T-helper 1 cell treated with Interleukin-12 subunit alpha and Interleukin-12 subunit beta and Interleukin-4 antibody, amounts not matched to agents 30 μg/mL and 1 μg/mL, for 36 hours (primary cell): ENCODE data around the gene MYO5B.
A peak's percentile ranks its signal among the peaks of the same experiment; 100 is the strongest.
"Not testable (repeated sequence)": the region's sequence is repeated elsewhere in the genome, so short reads cannot be mapped to it uniquely, and the experiment has no call there.

Source experiments
- H3K27ac Mint-ChIP-seq: one replicate; pipeline ENCODE4 v1.8.0; 2021; ENCODE audit warnings: mild to moderate bottlenecking, mixed read lengths
- H3K27me3 Mint-ChIP-seq: one replicate; pipeline ENCODE4 v1.8.0; 2021; ENCODE audit warnings: low read depth, mixed read lengths
- H3K36me3 Mint-ChIP-seq: one replicate; pipeline ENCODE4 v1.8.0; 2021; ENCODE audit warnings: low read depth, mixed read lengths
- H3K4me1 Mint-ChIP-seq: one replicate; pipeline ENCODE4 v1.8.0; 2021; ENCODE audit warnings: low read depth, mixed read lengths
- H3K4me3 Mint-ChIP-seq: one replicate; pipeline ENCODE4 v1.8.0; 2021; ENCODE audit warnings: mild to moderate bottlenecking, moderate library complexity, mixed read lengths
- H3K9me3 Mint-ChIP-seq: one replicate; pipeline ENCODE4 v1.8.0; 2021; ENCODE audit warnings: mixed read lengths

Gene MYO5B

DNA sequence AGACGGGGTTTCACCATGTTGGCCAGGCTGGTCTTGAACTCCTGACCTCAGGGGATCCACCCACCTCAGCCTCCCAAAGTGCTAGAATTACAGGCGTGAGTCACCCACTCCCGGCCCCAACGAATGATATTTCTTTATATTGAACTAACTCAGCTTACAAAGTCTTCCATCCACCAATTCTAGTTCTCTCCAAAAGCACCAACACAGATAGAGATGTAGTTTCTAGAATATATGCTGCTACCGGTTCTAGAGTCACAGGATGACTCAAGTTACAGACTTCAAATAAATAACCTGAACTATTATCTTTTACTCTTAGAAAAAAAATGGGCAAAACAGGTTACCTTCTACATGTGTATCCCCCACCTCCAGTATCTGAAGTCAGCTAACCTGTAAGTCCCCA is 390.9 kb downstream of the MYO5B start:
- no peak overlapping the region for H3K4me3 Mint-ChIP-seq
- H3K27me3 Mint-ChIP-seq, result no peaks in the 10 kb centered on the region
- peaks cover 7% of the 10 kb centered on the region for H3K9me3 Mint-ChIP-seq
- H3K27ac Mint-ChIP-seq, result no peak overlapping the region
- peaks cover 12% of the 10 kb centered on the region for H3K4me1 Mint-ChIP-seq
- H3K36me3 Mint-ChIP-seq, result peaks cover 36% of the 10 kb centered on the region

DNA sequence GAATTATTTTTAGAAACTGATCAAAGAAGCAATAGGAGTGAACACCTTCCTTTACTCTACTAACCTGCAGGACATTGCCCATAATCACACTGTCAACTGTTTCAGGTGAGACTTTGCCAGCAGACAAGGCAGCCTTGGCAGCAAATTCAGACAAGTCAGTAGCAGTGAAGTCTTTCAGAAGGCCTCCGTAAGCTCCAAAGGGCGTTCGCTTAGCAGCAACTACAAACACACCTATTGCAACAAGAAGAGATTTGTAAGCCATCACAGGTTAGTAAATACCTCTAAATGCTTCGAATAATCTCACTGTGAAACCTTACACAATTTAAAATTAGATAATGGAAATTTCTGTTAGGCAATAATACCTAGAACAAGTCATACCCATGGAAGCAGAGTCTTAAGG is 392.3 kb downstream of the MYO5B start:
- Mint-ChIP-seq H3K27ac (no peak overlapping the region), H3K4me1 (peaks cover 14% of the 10 kb centered on the region), H3K4me3 (no peak overlapping the region), H3K9me3 (no peaks in the 10 kb centered on the region), H3K36me3 (peaks cover 33% of the 10 kb centered on the region), H3K27me3 (no peaks in the 10 kb centered on the region)

DNA sequence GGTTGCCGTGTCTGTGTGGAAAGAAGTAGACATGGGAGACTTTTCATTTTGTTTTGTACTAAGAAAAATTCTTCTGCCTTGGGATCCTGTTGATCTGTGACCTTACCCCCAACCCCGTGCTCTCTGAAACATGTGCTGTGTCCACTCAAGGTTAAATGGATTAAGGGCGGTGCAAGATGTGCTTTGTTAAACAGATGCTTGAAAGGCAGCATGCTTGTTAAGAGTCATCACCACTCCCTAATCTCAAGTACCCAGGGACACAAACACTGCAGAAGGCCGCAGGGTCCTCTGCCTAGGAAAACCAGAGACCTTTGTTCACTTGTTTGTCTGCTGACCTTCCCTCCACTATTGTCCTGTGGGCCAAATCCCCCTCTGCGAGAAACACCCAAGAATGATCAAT is 394.5 kb downstream of the MYO5B start:
- peaks cover 25% of the 10 kb centered on the region for H3K4me1 Mint-ChIP-seq
- not testable (repeated sequence) for H3K27ac Mint-ChIP-seq, H3K27me3 Mint-ChIP-seq, H3K9me3 Mint-ChIP-seq, H3K4me3 Mint-ChIP-seq
- peaks cover 36% of the 10 kb centered on the region for H3K36me3 Mint-ChIP-seq

DNA sequence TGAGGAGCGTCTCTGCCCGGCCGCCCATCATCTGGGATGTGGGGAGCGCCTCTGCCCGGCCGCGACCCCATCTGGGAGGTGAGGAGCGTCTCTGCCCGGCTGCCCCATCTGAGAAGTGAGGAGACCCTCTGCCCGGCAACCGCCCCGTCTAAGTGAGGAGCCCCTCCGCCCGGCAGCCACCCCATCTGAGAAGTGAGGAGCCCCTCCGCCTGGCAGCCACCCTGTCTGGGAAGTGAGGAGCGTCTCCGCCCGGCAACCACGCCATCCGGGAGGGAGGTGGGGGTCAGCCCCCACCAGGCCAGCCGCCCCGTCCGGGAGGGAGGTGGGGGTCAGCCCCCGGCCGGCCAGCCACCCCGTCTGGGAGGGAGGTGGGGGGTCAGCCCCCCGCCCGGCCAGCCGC is 395.1 kb downstream of the MYO5B start:
- not testable (repeated sequence) for H3K9me3 Mint-ChIP-seq, H3K4me3 Mint-ChIP-seq, H3K27ac Mint-ChIP-seq, H3K27me3 Mint-ChIP-seq
- Mint-ChIP-seq H3K4me1 (peaks cover 26% of the 10 kb centered on the region), H3K36me3 (peaks cover 40% of the 10 kb centered on the region)

DNA sequence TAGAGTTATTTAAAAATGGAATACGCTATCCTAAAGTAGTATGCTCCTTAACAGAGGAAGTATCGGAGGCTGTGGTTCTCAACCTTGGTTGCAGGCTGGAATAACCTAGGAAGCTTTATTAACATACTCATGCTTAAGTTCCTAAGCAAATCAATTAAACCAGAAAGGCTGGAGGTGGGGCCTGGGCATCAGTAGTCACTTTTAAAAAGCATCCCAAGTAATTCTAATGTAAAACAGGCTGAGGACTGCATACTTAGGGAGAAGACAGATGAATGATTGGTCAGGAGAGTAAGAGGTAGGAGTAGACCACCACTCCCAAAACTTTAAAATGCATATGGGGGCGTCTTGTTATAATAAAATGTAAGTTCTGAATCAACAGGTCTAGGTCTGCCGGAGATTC is 396.9 kb downstream of the MYO5B start:
- Mint-ChIP-seq H3K36me3 (peaks cover 47% of the 10 kb centered on the region), H3K4me1 (peaks cover 19% of the 10 kb centered on the region), H3K27me3 (no peaks in the 10 kb centered on the region), H3K9me3 (no peaks in the 10 kb centered on the region), H3K4me3 (no peak overlapping the region), H3K27ac (no peak overlapping the region)

DNA sequence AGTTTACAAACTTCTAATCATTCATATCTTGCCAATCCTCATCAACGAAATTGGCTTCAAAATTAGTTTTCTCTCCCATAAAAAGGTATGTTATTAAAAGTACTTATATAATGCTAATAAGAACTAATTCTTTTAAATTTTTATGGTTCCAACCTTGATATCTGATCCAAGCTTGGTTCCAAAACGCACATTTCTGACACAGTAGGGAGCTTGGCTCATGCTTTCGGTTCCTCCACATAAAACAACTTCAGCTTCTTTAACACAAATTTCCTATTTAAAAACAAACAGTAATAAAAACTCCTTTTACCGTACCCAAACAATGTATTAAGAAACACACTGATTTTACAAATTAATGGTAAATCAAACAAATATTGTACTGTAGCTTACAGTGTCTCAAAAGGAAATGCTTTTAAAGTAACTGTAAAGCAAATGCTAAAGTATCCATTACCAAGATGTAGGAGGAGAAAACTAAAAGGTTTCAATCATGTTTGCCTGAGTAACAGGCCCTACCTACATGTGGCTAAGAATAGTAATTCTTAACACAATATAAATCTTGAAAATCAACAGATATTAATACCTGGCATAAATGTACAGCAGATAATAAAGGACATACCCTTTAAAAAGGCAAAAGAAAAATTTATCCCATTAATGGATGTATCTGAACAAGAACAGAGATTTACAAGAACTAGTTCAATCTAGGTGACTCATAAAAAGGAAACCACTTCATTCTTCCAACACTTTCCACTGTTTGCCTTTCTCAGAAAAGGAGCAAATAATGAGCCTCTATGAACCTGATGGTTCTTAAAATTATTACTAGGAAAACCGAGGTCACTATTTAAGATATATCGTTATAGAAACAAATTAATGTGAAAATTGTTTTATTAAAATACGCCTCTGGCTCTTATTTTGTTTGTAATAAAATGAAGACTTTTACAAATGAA is 399.1 kb downstream of the MYO5B start:
- peaks cover 54% of the 10 kb centered on the region for H3K36me3 Mint-ChIP-seq
- no peak overlapping the region for H3K27ac Mint-ChIP-seq
- H3K4me1 Mint-ChIP-seq, result peaks cover 17% of the 10 kb centered on the region
- H3K9me3 Mint-ChIP-seq, result no peaks in the 10 kb centered on the region
- no peak overlapping the region for H3K4me3 Mint-ChIP-seq
- no peaks in the 10 kb centered on the region for H3K27me3 Mint-ChIP-seq

DNA sequence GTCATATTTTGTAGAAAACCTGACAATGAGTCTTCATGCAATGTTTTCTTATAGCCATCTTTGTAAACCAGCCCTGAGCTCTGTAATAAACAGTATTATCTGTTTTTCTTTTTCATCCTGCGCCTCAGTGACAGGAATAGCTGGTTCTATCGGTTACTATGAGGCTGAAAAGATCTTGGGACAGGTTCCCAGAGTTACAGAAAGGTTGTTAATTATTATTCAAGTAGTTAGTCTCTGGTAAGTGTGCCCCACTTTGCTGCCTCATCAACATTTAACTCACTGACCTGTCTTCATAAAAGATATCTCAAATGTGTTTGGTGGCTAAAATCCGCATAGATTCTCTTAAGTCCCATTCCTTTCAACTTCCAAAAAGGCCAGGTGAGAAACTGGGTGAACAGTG is 400.2 kb downstream of the MYO5B start:
- Mint-ChIP-seq H3K27me3 (no peaks in the 10 kb centered on the region), H3K27ac (no peak overlapping the region), H3K9me3 (no peaks in the 10 kb centered on the region), H3K4me1 (peaks cover 17% of the 10 kb centered on the region), H3K36me3 (peaks cover 59% of the 10 kb centered on the region), H3K4me3 (no peak overlapping the region)

DNA sequence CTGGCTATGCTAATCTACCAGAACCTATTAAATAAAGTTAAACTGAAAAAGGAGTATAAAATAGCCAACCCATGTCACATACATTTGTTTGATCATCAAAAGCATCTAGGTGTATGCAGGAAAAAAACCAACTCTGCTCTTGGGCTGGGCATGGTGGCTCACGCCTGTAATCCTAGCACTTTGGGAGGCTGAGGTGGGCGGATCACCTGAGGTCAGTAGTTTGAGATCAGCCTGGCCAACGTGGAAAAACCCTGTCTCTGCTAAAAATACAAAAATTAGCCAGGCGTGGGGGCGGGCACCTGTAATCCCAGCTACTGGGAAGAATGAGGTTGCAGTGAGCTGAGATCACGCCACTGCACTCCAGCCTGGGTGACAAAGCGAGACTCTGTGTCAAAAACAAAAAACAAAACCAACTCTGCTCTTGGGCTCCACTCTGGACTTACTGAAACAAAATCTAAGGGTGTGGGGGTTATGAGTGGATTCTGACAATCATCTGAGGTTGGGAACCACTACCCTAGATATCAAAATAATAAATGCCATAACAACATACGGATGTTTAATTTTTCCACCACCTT is 405.3 kb downstream of the MYO5B start:
- H3K27me3 Mint-ChIP-seq, H3K9me3 Mint-ChIP-seq, H3K4me3 Mint-ChIP-seq: not testable (repeated sequence)
- Mint-ChIP-seq H3K36me3 (peaks cover 57% of the 10 kb centered on the region), H3K27ac (peak overlapping the region; percentile 17), H3K4me1 (peaks cover 32% of the 10 kb centered on the region)

DNA sequence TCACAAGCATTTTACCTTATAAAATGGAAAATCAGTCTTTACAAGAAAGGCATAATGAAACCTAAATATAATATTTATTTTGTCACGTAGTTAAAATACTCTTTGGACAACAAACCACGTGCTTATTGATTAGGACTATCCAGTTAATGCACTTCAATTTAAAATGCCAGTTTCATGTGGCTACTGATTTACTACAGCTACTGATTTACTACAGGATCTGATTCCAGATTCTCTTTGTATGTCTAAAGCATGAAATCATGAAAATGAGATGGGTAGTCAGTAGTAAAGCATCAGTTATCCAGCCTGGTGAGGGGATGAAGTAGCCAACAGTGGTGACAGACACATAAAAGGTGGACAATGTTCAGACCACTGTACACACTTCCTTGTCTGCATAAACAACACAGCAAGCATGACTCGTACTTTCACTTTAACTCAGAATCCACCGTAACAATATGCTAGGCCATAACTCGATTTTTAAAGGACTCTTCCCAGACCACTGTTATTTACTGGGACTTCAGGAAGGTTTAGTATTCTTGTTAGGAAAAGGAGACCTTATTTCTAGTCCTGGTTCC is 406.5 kb downstream of the MYO5B start:
- H3K27me3 Mint-ChIP-seq, result no peaks in the 10 kb centered on the region
- no peaks in the 10 kb centered on the region for H3K9me3 Mint-ChIP-seq
- peaks cover 60% of the 10 kb centered on the region for H3K36me3 Mint-ChIP-seq
- peaks cover 38% of the 10 kb centered on the region for H3K4me1 Mint-ChIP-seq
- peak overlapping the region; percentile 54 for H3K4me3 Mint-ChIP-seq
- peak overlapping the region; percentile 74 for H3K27ac Mint-ChIP-seq

DNA sequence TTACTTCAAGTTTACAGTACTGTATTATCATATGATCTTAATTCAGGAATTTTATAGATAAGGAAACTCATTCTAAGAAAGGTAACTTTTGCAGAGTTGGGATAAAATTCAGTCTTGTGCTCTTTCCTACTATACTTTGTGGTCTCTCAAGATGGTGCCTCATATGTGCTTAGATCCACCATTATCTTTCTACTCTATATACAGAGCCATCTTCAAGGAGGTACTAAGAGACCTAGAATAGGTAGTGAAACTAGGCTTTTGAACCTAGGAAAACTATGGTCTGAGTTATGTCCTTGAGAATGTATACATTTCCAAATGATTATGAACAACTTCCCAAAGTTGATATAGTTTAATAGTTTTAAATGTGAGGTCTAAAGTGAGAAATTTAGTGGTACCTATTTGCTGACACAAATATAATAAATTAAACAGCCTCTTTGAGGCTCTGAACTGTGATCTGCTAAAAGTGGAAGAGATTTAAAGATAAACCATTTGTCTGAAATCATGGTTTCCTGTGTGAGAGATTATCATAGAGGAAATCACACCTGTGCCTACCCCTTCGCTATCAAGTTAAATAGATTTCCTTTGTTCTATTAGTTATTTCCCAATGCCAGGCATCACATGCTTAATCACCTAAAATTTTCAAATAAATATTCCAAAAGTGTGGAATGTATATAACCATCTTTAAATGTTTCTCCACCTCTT is 408.8 kb downstream of the MYO5B start:
- Mint-ChIP-seq H3K4me3 (peak overlapping the region; percentile 28), H3K9me3 (no peaks in the 10 kb centered on the region), H3K36me3 (peaks cover 57% of the 10 kb centered on the region), H3K4me1 (peaks cover 38% of the 10 kb centered on the region), H3K27ac (no peak overlapping the region), H3K27me3 (no peaks in the 10 kb centered on the region)

DNA sequence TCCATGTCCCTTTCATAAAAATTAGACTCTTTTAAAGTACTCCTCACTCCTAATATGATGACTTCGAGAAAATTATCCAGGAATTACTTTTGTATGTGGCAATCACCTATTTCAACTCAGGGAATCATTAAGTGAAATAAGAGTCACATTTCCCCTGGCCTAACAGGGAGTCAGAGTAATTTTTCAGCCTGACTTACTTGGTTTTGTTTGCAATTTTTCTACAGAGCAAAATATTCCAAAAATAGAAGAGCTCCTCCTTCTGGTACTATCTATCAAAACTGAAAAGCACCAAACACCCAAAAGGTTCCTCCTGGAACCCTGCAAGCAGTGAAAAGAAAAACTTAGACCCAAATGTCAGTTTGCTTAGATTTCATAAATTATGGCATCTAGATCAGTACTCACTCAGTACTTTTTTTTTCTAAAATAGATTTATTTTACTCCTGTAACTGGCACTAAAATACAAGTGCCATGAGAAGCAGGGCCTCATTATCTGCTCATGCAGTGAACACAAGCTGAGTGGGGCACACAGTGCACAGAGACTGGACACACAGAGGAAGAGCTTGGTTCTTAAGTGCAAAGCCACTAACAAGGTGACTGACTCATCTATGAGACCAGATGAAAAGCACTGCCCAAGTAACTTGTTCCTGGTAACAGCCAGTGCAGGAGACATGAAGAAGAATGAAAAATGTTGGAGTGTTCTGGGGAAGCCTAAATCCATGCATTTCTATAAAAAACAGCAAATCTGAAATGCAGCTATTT is 410.3 kb downstream of the MYO5B start:
- H3K27me3 Mint-ChIP-seq, result no peaks in the 10 kb centered on the region
- peaks cover 55% of the 10 kb centered on the region for H3K36me3 Mint-ChIP-seq
- no peak overlapping the region for H3K4me3 Mint-ChIP-seq
- H3K27ac Mint-ChIP-seq, result no peak overlapping the region
- H3K4me1 Mint-ChIP-seq, result peaks cover 38% of the 10 kb centered on the region
- no peaks in the 10 kb centered on the region for H3K9me3 Mint-ChIP-seq

DNA sequence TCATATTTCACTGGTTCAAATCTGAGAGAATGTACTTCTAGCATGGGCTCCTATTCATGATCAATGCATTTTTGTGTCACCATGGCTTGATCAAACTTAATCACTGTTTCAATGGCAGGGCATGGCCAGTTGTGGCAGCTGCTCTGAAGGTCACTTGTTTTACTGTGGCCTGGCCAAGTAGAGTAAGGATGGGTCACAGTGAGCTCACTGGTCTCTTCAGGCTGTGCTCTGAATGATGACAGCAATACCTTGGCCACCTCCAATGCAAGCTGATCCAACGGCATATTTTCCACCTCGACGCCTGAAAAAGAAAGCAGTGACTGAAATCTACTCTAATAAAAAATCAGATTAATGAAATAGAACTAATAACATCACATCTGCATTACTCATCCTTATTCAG is 411.3 kb downstream of the MYO5B start:
- not testable (repeated sequence) for H3K4me3 Mint-ChIP-seq, H3K9me3 Mint-ChIP-seq, H3K27me3 Mint-ChIP-seq, H3K27ac Mint-ChIP-seq
- Mint-ChIP-seq H3K4me1 (peaks cover 31% of the 10 kb centered on the region), H3K36me3 (peaks cover 52% of the 10 kb centered on the region)

DNA sequence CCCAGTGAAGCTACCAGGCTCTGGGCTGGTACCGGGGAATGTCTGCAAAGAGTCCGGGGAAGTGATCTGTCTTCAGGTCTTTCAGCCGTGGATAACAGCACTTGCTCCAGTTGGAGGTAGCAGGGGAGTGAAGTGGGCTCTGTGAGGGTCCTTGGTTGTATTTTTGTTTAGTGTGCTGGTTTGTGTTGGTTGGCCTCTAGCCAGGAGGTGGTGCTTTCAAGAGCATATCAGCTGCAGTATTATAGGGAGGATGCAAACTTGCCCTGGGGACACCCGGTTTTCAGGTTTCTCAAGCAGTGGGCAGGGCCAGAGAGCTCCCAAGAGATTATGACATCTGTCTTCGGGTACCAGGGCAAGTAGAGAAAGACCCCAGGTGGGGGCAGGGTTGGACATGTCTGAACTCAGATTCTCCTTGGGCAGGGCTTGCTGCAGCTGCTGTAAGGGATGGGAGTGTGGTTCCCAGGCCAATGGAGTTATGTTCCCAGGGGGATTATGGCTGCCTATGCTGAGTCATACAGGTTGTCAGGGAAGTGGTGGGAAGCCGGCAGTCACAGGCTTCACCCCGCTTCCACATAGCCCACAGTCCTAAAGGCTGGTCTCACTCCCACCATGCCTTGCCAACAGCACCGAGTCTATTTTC is 416.0 kb downstream of the MYO5B start:
- Mint-ChIP-seq H3K36me3 (peaks cover 44% of the 10 kb centered on the region), H3K9me3 (peaks cover 18% of the 10 kb centered on the region), H3K4me1 (peaks cover 2% of the 10 kb centered on the region), H3K27me3 (no peaks in the 10 kb centered on the region), H3K4me3 (no peak overlapping the region), H3K27ac (no peak overlapping the region)
